Right lung (tissue), 5 donors: ENCODE results near the gene GALNT12. TPM values are rescaled to one million over a fixed set of nuclear protein-coding genes. Genes with fewer than 3 reads are reported as not detected.

ENCODE experiments used
- DNase-seq, 2 donors: peaks; one replicate each; pipeline ENCODE4 v3.0.0-alpha.2; 2013
- polyA plus RNA-seq, 5 donors: library from polyadenylated mRNA; unstranded; fragments of 120-200 nt; gene quantifications; one replicate each; pipeline versions ENCODE4 v1.2.1 to v1.2.3, GENCODE V29; 2013; ENCODE audit warnings: inconsistent platforms in 1 of 5, low replicate concordance in 1 of 5; ENCODE audit not compliant: insufficient read length in 5 of 5, insufficient read depth in 1 of 5

GALNT12 gene
- polyA plus RNA-seq, 5 donors: 16.2 to 22.1 (median 21.0) TPM

DNA sequence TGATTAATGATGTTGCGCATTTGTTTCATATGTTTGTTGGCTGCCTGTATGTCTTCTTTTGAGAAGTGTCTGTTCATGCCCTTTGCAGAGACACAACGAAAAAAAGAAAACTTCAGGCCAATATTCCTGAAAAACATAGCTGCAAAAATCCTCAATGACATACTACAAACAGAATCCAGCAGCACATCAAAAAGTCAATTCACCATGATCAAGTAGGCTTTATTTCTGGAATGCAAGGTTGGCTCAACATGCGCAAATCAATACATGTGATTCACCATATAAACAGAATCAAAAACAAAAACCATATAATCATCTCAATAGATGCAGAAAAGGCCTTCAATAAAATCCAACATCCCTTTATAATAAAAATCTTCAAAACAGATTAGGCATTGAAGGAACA is 9.2 kb upstream of the GALNT12 start:
- no peak for DNase-seq

DNA sequence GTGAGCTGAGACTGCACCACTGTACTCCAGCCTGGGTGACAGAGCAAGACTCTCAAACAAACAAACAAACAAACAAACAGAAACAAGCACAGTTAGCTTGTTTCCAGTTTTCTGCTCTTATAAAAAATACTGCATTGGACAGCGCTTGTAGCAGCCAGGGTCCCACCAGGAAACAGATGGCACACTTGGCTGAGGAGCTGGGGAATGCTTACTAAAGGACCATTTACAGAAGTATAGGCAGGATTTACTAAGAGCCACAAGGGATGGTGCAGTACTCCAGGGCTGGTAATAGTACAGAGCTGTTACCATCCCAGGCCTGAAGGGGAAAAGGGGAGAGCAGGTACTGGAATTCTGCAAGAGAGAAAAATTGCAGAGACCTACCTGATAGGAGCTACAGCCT is 5.9 kb upstream of the GALNT12 start:
- DNase-seq: no peak

DNA sequence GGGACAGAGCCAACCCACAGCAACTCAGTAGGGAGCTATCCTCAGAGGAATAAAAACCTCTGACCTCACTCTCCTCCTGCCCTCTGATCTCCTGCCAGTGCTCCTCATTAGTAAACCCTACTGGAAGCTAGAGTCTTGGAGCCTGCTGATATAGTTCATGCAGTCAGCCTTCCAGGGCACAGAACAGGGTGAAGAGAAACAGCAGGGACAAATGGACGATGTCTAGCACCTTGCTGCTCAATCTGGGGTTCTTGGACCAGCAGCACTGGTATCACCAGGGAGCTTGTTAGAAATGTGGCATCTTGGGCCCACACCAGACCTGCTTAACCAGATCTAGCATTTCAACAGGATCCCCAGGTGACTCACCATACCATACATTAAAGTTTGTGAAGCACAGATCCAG is 5.5 kb upstream of the GALNT12 start:
- DNase-seq: no peak

DNA sequence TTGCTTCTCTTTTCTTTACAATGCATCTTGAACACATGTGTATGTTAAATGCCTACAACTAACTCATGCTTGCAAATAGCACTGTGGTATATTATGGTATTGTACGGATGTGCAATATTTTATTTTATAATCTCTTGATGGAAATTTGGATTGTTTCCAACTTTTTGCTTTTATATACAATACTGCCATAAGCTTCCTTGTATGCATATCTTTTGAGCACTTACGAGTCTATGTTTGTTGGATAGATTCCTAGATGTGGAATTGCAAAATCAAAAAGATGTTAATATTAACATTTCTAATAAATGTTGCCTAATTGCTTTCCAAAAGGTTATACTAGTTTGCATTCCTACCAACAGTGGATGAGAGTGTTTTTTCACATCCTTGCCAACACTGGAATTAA is 3.4 kb upstream of the GALNT12 start:
- DNase-seq: no peak

DNA sequence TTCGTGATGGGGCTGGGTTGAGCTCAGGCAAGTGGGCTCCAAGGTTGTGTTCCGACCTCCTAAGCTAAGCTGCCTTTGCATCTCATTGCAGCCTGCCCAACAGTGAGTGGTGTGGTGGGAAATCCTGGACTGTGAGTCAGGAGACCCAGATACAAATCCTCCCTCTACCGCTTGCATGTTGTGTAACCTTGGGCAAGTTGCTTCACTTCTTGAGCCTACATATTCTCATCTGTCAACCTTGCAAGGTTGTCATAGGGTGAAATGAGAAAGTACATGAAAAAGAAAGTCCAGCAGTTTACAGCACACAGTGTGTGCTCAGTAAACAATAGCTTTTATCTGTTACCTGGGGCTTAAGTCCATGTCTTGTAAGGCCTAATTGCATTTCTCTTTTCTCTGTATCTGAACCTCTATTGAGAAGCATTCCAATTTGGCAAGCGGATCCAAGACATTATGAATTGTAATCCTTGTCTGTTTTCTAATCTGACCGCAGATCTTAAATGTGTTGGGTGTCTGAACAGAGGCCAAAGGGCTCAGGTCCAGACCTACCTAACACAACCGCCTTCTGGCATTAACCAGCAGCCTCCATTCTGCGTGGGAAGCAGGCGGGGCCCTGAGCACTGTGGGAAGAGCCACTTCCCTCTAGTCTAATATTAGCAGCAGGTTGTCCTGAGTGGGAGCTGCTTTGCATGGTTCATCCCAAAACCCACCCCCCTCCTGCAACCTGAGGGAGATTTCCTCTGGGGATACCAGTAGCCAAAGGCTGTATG is 1.8 kb upstream of the GALNT12 start:
- DNase-seq: no peak

DNA sequence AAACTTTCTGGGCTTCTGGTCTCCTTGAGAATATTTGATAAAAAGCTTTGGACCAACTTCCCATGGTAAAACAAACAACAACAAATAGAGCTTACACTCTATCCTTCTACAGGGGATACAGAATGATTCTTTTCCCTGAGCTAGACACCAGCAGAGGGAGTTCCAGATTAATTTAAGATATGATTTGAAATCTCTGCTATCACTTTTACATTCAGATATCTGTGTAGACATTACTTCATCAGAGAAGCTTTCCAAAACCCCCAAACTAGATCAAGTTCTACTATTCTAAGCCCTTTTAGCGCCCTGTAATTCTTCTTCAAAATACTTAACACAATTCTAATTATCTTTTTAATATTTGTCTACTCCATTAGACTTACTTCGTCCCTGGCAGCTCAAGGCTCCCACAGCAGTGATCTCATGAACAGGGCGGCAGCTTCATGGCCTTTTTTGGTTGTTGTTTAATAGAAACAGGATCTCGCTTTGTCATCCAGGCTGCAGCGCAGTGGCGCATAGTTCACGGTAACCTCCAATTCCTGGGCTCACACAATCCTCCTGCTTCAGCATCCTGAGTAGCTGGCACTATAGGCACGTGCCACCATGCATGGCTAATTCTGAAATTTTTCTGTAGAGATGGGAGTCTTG is 955 bp upstream of the GALNT12 start:
- no peak for DNase-seq

DNA sequence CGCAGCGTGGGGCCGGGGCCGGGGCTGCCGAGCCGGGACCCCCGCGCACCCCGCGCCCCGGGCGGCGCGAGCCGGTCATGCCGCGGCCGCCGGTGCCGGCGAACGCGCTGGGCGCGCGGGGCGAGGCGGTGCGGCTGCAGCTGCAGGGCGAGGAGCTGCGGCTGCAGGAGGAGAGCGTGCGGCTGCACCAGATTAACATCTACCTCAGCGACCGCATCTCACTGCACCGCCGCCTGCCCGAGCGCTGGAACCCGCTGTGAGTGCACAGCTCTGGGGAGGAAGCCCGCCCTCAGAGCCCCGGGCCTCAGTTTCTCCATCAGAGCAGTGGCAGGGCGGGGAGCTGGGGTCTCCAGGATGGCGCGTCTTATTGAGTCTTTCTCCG is 335 bp downstream of the GALNT12 start:
- no peak for DNase-seq

DNA sequence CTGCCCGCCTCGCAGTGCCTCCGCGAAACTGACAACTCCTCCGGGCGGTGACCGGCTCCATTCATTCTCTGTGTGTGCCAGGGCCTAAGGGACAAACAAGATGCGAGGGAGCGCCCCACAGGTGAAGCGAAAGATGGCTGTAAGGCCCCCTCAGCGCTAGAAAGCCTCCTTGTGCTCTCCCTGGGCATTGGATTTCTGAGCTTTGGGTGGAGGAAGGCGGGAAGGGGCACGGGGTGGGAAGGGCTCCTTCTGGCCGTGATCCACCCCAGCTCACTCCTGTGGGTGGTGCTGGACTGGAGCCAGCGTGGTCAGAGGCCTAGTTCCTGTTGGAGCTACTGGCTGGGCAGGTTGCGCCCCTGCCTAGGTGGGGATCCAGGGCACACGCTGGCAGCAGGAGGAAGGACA is 943 bp downstream of the GALNT12 start:
- DNase-seq: no peak

DNA sequence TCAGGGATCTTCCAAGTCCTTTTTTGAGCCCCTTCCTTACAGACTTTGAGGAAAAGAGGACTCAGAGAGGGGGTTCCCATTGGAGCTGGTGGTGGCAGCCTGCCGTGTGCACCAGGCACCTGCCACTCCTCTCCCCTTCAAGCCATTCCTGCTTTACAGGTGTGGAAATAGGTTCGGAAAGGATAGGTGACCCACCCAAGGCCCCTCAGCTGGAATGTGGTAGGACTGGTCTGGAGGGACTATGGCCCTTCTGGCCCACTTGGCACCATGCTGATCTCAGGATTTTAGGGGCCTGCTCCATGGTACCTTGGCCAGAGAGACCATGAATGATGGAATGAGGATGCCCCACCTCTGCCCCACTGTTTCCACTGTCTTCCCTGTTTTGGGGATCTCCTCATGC is 1.4 kb downstream of the GALNT12 start:
- no peak for DNase-seq

DNA sequence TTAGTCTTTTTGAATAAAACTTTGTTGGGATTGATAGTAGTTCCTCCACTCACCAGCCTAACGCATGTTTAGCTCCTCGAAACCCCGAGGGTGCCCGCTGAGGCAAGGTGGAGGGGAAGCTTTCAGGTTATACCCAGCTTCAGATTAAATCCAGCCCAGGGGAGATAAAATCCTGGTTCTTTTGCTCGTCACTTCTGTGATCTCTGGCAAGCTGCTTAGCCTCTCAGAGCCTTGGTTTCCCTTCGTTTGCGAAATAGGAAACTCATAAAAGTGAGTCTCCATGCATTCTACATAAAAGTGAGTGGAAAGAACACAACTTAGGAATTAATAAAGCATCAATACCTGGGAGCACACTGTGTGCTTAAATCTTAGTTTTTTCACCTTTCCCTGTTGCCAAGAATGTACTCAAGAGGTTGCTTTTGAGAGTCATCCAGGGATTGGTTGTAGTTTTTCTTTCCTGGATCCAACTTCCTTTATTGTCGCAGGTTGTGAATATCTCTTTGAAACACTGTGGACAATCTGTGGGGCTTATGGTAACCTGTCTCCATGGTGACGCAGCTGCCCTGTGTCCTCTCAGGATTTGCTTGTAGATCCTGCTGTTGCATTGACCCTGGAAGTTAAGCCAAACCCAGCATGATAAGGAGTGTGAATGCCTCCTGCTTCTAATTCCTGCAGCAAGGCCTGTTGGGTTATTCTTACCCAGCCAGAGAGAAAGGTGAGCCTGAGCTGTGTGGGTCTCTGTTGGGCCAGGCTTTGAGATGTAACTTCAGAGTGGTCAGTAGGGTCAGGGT is 2.0 kb downstream of the GALNT12 start:
- DNase-seq: no peak

DNA sequence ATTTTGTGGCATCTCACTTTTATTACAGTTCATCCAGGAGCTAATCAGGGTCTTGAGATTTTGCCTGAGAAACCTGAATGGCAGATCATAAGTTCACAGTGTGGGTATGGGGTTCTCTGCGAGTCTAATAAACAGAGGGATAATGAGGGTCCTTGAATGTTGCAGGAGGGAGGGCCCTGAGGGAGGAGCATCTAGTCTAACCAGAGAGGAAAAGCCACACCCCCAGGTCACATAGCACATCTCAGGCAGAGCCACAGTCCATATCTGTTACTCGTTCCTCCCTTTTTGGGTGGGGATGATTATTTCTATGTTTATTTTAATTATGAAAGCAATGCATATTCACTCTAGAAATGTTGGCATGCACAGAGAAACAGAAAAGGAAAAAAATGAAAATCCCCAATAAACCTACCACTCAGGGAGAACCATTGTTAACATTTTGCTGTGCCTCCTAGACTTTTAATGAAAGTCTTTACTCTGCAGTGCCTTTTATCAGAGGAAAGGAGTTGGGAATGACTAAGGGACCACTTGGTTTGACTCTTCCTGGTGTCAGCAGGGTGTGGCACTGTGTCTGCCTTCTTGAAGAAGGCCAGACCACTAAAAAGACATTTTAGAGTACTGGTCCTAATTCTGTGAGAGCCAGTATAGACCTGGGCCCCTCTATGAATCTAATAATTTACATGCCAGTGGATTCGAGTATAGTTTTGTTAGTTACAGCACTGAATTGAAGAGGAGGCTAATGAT is 2.8 kb downstream of the GALNT12 start:
- DNase-seq: no peak

DNA sequence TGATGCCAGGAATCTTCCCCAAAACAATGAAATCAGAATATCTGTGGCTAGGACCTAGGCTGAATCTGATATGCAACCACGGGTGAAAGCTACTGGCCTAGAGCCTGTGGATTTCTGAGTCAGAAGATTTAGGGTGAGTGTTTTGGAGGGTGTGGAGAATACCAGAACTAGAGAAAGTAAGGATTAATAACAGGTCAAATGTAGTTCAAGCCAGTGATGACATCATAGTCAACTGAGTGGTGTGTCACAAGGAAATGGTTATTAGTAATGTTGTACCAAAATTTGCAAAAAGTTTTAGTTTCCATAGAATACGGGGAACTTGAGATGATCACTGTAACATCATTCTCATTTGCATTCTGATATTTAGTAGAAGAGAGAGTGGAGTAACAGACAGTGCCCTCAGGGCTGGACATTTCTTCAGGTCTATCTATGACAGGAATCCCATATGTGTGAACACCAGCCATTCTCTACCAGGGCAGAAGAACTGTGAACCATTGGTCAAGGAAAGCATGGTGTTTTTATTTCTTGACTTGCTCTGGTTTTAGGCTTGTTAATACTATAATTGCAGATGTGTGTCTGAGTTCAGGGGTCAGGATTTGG is 3.7 kb downstream of the GALNT12 start:
- DNase-seq: no peak

DNA sequence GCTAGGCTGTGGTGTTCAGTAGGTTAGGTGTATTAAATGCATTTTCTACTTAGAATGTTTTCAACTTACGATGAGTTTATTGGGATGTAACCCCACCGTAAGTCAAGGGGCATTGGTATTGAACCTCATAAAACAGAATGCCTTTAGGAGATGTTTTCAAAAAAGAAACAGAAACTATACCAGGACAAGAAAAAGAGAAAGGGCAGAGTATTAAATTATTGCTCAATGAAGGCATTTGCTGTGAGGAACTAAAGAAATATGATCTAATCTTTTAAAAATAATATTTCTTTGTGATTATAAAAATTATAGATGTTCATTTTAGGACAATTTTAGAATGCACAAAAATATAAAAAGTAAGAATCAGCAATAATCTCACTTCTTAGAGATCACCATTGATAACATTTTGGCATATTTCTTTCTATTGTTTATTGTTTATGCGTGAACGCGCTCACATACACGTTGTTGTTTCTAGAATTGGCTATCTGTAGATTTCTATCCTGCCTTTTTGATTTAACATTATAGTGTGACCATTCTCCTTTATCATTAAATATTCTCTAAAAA is 8.0 kb downstream of the GALNT12 start:
- no peak for DNase-seq

DNA sequence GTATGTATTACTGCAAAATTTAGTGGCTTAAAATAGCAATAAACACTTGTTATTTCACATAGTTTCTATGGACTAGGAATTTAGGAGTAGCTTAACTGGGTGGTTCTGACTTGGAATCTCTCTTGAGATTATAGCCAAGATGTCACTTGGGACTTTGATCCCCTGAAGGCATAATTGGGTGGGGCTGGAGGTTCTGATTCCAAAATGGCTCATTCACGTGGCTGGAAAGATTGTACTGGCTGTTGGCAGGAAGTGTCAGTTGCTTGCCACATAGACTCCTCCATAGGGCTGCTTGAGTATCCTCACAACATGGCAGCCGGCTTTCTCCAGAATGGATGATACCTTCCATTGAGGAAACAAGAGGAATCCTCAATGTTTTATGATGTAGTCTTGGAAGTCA is 11.3 kb downstream of the GALNT12 start:
- DNase-seq: no peak

DNA sequence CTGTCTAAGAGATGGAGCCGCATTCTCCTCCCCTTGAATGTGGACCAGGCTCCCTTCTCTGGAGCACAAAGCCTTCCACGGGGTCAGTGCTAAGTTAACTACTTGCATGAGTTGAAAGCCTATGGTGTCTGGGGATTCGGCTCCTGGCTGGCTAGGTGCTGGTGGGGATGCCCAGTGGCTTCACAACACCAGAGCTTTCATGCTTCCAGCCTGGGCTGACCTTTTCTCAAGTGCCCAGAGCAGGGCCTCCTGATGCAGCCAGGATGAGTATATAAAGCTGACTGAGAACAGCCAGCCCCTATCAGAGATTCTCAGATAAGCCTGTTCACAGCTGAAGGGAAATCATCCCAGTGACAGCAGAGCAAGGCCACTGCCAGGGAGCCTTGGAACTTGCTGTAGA is 11.8 kb downstream of the GALNT12 start:
- DNase-seq: no peak

DNA sequence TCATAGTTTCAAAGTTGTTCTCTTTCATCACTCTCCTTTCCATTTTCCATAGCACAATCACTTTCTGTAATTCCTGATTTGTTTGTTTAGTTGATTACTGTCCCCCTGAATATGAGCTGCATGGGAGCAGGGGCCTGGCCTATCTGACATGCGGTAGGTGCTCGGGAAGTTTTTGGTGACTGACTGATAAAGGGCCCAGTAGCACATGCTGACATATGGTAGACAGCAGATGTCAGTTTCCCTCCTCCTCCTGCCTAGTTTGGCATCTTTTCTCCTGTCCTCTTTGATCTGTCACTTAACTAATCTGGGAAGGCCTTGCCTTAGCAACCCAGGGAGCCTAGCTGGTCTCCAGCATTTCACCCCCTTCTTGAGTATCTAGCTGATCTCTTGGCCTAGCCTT is 14.4 kb downstream of the GALNT12 start:
- DNase-seq: no peak

DNA sequence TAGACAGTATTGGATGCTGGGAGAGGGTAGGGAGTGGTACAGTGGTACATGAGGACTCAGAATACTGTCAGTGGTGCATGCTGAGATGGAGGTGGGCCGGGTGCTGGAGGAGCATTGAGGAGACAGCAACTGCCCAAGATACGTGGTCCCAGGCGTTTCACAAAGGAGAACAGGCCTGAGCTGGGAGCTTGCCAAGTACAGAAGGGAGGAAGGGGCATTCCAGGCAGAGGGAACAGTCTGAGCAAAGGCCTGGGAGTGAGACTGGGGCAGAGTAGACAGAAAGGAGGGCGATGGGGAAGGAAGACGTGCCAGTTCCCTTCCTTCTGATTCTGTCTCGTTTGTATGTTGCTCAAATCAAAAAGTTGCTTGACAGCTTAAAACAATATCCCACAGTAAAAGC is 15.2 kb downstream of the GALNT12 start:
- DNase-seq: no peak

DNA sequence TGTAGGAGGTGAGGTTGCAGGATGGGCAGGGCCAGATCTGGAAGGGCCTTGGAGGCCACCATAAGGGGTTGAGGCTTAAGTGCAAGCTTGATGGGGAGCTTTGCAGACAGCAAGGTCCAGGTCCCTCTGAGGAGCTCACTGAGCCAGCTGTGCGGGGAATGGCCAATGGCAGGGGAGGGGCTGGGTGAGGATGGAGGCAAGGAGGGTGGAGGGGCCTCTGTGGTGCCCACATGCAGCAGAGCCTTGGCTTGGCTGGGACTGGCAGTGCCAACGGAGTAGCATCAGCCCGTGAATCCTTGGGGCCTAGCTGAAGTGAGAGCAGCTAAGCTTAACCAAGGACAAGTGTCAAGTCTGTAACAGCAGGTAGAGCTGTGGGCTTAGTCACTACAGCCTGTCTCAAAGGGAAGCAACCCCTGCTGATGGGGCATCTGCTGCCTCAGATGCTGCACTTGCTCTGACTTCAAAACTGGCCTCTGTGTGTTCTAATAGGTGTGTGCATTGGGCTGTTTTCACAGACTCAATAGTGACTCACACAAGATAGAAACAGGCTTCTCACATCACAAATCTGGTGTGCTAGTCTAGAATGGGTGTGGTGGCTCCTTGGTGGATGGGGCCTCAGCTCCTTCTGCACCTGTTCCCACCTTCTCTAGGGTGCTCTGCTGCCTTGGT is 16.3 kb downstream of the GALNT12 start:
- DNase-seq: no peak

DNA sequence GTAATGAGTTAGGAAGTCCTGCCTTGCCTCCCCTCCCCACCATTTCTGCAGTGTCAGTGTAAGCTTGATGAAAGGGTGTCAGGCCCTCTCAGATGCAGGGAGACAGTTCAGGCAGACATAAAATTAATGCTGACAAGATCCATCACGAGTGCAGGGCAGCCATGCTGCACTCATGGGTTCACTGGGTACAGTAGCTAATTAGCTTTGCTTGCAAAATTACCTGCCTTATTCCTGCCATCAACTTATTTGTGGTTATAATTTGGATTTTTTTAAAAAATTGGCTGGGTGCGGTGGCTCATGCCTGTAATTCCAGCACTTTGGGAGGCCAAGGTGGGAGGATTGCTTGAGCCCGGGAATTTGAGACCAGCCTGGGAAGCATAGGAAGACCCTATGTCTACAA is 17.9 kb downstream of the GALNT12 start:
- no peak for DNase-seq

DNA sequence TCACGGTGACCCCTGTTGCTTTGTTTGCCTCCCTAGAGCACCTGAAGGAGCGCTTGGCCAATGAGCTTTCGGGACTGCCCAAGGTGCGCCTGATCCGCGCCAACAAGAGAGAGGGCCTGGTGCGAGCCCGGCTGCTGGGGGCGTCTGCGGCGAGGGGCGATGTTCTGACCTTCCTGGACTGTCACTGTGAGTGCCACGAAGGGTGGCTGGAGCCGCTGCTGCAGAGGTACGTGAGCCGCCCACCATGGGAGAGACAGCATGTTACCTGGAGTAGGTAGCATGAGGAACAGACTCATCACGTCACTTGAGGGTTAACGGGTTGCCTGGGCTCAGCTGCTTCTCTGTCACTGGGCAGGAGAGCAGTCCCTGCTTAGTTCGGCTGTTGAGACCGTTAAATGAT is 19.2 kb downstream of the GALNT12 start:
- no peak for DNase-seq

DNA sequence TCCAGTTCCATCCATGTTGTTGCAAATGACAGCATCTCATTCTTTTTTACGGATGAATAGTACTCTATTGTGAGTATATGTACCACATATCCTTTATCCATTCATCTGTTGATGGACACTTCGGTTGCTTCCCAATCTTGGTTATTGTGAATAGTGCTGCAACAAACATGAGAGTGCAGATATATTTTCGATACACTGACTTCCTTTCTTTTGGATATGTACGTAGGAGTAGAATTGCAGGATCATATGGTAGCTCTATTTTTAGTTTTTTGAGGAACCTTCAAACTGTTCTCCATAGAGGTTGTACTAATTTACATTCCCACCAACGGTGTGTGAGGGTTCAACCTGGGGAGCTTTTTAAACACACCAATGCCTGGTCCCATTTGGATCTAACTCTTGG is 22.3 kb downstream of the GALNT12 start:
- DNase-seq: no peak
